HG02763 (cell line): ENCODE data around the gene KYNU.
A peak's percentile ranks its signal among the peaks of the same experiment; 100 is the strongest.

Experiments
- ATAC-seq: cut with Tn5 transposase; IDR thresholded peaks from one replicate; pipeline ENCODE4 v1.9.1; 2021; ENCODE audit warnings: mild to moderate bottlenecking, moderate library complexity; ENCODE audit not compliant: unreplicated experiment

The KYNU gene

GRCh38 chr2:142954493-142954892 lies 77.0 kb downstream of the KYNU start:
- ATAC-seq: no peak

- ATAC-seq: no peak
Measured at GRCh38 chr2:142957144-142957543, 79.7 kb downstream of the KYNU start.

DNA sequence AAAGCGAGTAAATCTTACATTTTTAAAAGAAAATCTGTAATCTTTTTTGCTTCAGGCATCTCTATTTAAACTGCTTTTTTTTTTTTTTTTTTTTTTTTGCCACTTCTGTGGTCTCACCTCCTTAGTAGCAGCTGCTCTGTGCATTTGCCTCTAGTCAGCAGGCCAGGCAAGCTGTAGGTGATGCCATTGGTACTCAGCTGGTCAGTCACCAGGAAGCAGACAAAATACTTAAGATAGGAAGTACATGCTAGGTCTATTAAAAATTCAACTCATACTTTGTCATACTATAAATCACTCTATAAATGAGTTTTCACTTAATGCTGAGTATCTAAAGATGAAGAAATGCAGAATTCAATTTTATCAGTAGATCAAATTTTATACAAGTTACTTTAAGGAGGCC lies 83.7 kb downstream of the KYNU start:
- no peak for ATAC-seq

DNA sequence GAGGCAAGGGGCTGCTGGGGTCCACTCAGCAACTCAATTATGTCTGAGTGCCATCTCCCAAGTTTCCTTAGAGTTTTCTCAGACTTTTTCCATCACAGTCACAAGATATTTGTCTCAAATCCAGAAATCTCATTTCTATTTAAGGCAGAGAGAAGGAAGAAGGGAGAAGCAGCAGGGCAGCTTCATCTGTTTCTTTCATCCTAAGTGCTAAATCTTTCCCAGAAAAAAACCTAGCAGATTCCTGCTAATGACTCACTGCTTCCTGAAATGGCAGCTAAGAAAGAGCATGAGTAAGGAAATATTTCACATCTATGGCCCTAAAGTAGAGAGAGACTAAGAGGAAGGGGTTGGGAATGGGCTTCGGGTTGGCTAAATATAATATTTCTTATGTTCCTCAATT lies 88.0 kb downstream of the KYNU start:
- ATAC-seq: no peak

DNA sequence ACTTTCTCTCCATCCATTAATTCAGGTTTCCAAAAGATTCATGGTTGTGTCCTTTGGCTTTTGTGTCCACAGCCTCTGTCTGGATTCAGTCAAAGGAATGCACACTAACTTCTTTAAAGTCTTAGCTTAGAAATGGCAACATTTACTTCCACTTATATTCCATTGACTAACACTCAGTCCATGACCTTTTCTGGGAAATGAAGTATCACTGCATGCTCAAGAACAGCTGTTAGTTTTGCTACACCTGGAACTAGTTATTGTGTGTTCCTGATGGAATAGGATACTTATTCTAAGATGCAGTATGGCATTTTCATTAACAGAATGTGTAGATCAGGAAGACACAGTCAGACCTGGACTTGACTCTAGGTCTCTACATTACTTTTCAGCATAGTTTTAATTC lies 88.8 kb downstream of the KYNU start:
- ATAC-seq: no peak

GRCh38 chr2:142967060-142967459 lies 89.6 kb downstream of the KYNU start:
- no peak for ATAC-seq

DNA sequence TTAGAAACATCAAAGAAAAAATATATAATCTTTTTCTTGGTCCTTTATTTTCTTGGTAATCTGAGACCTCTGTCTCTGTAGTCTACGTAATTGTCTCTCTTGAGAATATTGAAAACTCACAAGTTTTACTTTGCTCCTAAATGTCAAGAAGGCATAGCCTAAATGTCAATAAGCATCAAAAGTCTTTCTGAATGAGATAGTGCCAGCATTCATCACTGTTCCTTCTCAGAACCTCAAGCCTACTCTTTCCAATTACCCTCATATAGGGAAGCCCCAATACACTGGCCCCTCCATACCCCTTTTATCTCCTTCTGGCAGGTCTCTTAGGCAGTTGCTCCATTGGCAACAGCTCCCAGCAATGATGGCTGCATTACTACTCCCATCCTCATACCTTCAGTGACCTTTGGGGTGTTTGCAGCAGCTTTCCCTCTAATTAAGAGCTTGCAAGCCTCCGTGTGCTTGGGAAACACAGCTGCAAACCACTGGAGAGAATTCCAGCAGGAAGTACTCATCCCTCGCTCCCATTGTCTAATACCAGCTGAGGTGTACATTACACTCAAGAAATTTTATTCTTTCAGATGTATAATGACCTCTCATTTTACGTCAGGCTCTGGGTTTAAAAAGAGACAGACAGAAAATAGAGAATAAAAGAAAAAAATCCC lies 95.8 kb downstream of the KYNU start:
- no peak for ATAC-seq

DNA sequence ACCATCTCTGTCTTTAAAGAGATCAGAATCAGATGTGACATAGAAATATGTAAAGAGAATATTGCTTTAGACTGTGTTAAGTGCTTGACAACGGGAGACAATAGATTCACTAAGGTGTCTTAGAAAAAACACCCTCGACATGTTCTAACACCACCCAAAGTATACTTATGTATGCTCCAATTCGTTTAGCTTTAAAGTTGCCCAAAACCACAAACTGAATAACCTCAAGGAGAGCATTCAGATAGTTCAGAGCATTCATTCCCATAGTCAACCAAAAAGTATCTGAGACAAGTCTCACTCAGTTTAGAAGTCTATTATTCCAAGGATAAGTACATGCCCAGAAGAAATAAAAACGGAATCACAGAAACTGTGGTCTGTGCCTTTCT lies 96.4 kb downstream of the KYNU start:
- ATAC-seq: no peak

DNA sequence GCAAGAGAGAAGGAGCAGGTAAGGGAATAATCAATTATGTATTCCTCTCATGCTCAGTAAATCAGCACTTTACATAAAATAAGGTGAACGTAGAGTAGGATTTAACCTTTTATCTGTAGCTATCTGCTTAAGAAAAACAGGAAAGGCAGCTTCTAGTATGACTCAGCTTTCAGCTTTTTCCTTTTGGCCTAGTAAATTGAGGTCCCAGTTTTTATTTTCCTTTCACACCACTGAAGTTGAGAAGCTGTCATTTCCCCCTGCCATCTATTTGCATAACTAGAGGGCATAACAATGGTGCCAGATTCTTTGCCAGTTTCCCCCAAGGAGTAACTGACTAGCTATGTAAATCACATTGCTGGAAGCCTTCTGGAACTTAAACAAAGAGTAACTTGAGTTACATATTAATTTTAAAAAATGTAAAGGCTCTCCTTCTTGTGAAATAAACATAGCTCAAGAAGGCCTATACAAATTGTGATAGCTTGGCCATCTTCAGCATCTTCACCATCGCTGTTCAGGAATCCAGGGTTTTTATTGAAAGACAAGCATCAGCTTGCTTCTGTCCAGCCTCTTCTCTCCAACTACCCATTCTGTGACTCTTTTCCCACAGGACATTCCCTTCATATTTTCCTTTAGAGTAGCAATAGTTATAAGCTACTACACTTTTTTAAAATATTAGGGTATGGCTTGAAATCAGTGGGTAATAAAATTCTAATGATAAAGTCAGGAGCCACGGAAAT lies 97.0 kb downstream of the KYNU start:
- peak; percentile 70 for ATAC-seq

- no peak for ATAC-seq
Measured at GRCh38 chr2:142975239-142975638, 97.8 kb downstream of the KYNU start.

- no peak for ATAC-seq
Measured at GRCh38 chr2:142980246-142981068, 103.0 kb downstream of the KYNU start.

GRCh38 chr2:142981069-142981378 lies 103.6 kb downstream of the KYNU start:
- no peak for ATAC-seq

GRCh38 chr2:142981756-142982155 lies 104.3 kb downstream of the KYNU start:
- no peak for ATAC-seq

DNA sequence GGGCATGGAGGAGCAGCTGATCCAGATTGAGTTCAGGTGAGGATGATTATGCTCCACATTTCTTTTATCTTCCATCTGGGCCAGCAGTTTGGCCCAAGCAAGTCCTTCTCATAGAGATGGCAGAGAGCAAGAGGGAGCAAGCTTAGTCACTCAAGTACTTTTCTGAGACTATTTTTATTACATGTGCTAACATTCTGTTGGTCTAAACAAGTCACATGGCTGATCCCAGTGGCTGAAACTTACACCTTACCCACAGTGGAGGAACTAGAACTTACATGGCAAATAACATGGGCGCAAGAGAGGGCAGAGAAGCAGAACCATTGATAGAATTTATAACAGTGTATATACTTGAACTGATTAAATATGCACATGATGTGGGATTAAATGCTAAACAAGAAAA lies 105.7 kb downstream of the KYNU start:
- peak; percentile 65 for ATAC-seq

- no peak for ATAC-seq
Measured at GRCh38 chr2:142984657-142985056, 107.2 kb downstream of the KYNU start.

- no peak for ATAC-seq
Measured at GRCh38 chr2:142987044-142987443, 109.6 kb downstream of the KYNU start.

GRCh38 chr2:142989273-142990204 lies 112.1 kb downstream of the KYNU start:
- ATAC-seq: peak; percentile 59

- ATAC-seq: no peak
Measured at GRCh38 chr2:142991295-142991694, 113.8 kb downstream of the KYNU start.

GRCh38 chr2:142992840-142993239 lies 115.4 kb downstream of the KYNU start:
- ATAC-seq: no peak

DNA sequence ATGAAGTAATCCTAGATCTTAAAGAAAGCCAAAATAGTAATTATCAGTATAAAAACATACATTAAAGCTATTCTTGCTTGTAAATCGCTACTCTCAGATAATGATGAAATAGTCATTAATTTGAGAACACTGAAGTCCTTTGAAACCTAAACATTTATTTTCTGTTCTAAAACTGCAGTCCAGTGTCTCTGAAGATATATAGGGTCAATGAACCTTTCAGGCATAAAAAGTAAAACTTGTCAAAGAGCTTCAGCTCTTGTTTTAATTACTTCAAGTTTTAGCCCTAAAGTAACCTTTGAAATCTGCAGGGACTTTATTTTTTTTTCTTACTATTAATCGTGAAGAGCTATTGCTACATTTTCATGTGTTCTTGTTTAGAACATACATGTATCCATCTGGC lies 116.3 kb downstream of the KYNU start:
- ATAC-seq: no peak

DNA sequence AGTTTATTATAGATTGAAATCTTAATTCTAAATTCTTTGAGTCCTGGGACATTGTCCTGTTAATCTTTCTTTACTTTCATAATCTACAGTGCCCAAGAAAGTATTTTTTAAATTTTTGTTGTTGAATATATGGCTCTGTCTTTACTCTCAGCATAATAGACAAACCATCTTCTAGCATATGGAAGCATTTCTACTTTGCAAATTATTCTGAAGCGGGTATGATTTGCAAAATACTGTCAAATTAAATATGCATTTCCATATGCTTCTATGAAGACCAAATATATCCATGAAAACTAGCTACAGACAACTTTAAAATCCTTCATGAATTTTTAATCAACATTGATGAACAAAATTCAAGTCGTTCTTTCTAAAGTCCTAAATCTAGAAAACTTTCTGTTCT lies 117.2 kb downstream of the KYNU start:
- ATAC-seq: no peak
